ENCODE results near the gene MBTD1. TPM values are rescaled to one million over a fixed set of nuclear protein-coding genes. Genes with fewer than 3 reads are reported as not detected.

MBTD1 gene
- total RNA-seq, 6 experiments from 2014 or later, result 3.6 to 5.1 (median 4.5) TPM

GRCh38 chr17:51224402-51225262 lies 35.2 kb downstream of the MBTD1 start:
- peak; percentile 12; the same call in 1 of the 2 replicates for TF ChIP-seq CTCF (IDR thresholded peaks at IDR 0.05)
- Mint-ChIP-seq H3K9me3 (no peaks in the 10 kb centered on the region), H3K27ac (peak overlapping the region; percentile 16; the same call in 1 of the 2 replicates), H3K4me3 (no peak overlapping the region), H3K36me3 (ENCODE audit: low read depth) (peaks cover 24% of the 10 kb centered on the region), H3K27me3 (ENCODE audit: insufficient read depth) (no peaks in the 10 kb centered on the region; the same call in 1 of the 2 replicates), H3K4me1 (ENCODE audit: low read depth) (peaks cover 14% of the 10 kb centered on the region)
- DNase-seq, result no peak

GRCh38 chr17:51221322-51221721 lies 38.5 kb downstream of the MBTD1 start:
- no peaks in the 10 kb centered on the region for H3K27me3 Mint-ChIP-seq (ENCODE audit: insufficient read depth)
- DNase-seq, result no peak
- peaks cover 14% of the 10 kb centered on the region for H3K4me1 Mint-ChIP-seq (ENCODE audit: low read depth)
- no peak for TF ChIP-seq CTCF (IDR thresholded peaks at IDR 0.05)
- H3K4me3 Mint-ChIP-seq, result no peak overlapping the region
- H3K36me3 Mint-ChIP-seq (ENCODE audit: low read depth), result peaks cover 34% of the 10 kb centered on the region
- no peaks in the 10 kb centered on the region for H3K9me3 Mint-ChIP-seq
- H3K27ac Mint-ChIP-seq, result no peak overlapping the region

GRCh38 chr17:51217946-51218345 lies 41.9 kb downstream of the MBTD1 start:
- no peak for DNase-seq
- no peaks in the 10 kb centered on the region for H3K4me1 Mint-ChIP-seq (ENCODE audit: low read depth)
- no peak for TF ChIP-seq CTCF (IDR thresholded peaks at IDR 0.05)
- no peaks in the 10 kb centered on the region for H3K9me3 Mint-ChIP-seq
- H3K27ac Mint-ChIP-seq, result no peak overlapping the region
- no peak overlapping the region for H3K4me3 Mint-ChIP-seq
- peaks cover 19% of the 10 kb centered on the region; the same call in 1 of the 2 replicates for H3K36me3 Mint-ChIP-seq (ENCODE audit: low read depth)
- no peaks in the 10 kb centered on the region for H3K27me3 Mint-ChIP-seq (ENCODE audit: insufficient read depth)

- Mint-ChIP-seq H3K4me3 (no peak overlapping the region), H3K27ac (no peak overlapping the region), H3K27me3 (ENCODE audit: insufficient read depth) (no peaks in the 10 kb centered on the region), H3K36me3 (ENCODE audit: low read depth) (peaks cover 11% of the 10 kb centered on the region), H3K4me1 (ENCODE audit: low read depth) (no peaks in the 10 kb centered on the region), H3K9me3 (no peaks in the 10 kb centered on the region)
- DNase-seq, result no peak
- TF ChIP-seq CTCF (IDR thresholded peaks at IDR 0.05), result no peak
Measured at GRCh38 chr17:51214920-51215319, 44.9 kb downstream of the MBTD1 start.

- Mint-ChIP-seq H3K4me1 (ENCODE audit: low read depth) (no peaks in the 10 kb centered on the region), H3K27me3 (ENCODE audit: insufficient read depth) (no peaks in the 10 kb centered on the region), H3K36me3 (ENCODE audit: low read depth) (peaks cover 10% of the 10 kb centered on the region; the same call in 1 of the 2 replicates), H3K9me3 (no peaks in the 10 kb centered on the region), H3K27ac (no peak overlapping the region), H3K4me3 (no peak overlapping the region)
- DNase-seq, result no peak
- no peak for TF ChIP-seq CTCF (IDR thresholded peaks at IDR 0.05)
Measured at GRCh38 chr17:51203838-51204237, 56.0 kb downstream of the MBTD1 start.

Data from HFFc6 (cell line).